HK-2 (cell line): ENCODE data around the gene TREH.
"Not testable (repeated sequence)": the region's sequence is repeated elsewhere in the genome, so short reads cannot be mapped to it uniquely, and the experiment has no call there.

Experiments used
- DNase-seq: peaks from one replicate; pipeline ENCODE4 v3.0.0-alpha.2; 2018; ENCODE audit not compliant: unreplicated experiment

TREH gene

DNA sequence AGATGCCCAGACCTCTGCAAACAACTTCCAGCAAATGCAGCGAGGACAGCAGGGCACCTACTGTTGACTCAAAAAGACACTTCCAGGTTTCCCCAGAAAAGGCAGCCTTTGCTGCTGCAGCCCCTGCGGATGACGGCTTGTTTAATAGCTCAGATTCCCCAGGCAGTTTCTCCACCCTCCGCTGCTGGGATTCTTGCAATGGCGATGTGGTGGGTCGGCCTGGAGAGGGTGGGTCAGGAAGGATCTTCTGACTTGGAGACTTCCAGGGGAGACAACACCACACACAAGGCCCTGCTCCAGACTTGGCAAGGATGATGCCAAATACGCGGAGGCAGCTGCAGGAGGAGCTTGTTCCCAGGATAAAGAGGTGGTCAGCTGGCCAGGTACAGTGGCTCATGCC is 17.9 kb upstream of the TREH start:
- no peak for DNase-seq

DNA sequence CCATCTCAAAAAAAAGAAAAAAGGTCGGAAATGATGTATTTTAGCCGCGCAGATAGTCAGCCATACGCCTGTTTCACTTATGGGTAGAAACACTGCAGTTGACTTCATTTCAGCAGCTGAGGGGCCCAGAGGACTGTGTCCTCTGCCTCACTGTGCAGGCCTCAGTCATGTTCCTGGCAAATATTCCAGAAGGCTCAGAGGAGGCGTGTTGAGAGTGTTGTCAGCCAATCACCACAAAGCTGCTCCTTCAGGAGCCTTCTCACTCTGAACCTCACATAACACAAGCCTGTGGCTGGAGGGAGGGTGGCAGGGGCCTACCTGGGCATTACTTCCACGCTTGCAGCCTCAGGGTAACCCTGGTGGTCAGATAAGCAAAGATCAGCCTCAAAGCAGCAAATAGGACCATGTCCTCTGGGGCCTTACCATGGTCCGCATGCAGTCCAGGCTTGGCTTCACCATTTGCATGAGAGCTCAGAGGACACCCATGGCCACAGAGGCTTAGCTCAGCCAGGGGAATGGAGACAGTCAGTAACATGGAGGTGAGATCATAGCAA is 17.3 kb upstream of the TREH start:
- no peak for DNase-seq

DNA sequence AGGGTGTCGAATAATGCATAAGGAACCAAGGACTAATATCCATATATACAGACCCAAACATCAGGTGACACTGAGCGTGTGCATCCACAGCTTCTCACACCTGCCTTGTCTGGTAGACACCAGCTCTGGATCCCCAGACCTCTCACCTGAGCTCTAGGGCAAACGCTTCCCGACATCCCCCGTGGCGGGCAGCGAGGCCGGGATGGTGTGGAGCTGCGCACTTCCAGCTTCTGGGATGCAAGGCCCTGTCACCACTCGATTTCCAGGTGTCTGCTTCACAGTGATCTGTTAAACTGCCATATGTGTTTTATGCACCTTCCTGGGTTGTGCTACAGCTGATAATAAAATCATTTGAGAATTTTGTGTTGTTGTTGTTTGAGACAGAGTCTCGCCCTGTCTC is 15.3 kb upstream of the TREH start:
- no peak for DNase-seq

DNA sequence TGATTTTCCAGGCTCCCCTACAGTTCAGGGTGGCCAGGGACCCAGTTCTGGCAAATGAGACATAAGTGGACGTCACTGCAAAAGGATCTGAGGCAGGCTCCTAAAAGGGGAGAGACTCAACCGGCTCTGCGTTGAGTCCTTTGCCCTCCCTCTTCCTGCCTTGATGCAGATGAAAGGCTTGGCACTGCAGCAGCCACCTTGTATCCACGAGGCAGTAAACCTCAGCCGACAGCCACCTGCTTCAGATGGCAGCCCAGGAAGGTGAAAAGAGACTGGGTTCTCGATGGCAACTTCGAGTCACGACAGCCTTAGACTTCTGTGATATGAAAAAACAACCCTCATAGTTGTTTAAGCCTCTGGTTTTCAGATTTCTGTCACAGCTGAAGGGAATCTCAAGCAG is 14.7 kb upstream of the TREH start:
- no peak for DNase-seq

DNA sequence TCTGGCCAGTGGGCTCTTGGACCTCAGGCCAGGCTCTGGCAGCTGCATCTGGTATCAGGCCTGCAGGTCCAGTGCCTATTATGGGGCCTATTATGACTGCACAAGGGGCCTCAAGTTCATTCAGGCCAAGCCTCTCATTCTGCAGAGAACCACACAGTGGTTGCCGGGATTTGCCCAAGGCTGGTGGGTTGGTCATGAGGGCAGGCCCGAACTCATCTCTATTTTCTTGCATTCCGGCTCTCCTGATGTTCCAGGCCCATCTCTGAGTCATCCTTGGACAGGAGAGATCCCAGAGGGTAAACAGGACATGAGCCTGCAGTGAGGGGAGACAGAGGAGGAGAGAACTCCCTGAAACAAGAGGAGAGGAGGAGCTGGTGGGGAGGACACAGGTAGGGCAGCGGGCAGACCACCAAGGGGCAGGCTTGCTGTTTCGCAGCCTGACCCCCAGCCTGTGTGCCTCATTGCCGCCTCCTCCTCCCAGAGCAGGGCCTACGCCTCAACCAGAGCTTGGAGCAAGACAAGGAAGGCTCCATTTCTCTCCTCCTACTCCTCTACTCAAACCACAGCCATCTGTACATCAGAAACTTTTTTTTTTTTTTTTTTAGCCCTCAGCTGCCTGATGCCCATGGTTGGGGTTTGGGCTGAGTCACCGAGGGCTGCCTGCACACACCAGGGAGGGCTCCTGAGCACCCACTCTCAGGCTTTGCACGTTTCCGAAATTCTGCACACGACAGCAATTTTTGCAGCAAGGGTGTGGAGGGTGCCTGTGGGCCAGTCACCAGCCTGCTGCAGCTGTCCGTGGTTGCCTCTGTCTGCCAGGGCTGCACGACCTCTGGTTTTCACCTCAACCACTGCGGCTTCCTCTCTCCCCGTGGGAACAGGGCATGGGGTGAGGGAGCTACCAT is 12.7 kb upstream of the TREH start:
- peak; percentile 21 for DNase-seq

DNA sequence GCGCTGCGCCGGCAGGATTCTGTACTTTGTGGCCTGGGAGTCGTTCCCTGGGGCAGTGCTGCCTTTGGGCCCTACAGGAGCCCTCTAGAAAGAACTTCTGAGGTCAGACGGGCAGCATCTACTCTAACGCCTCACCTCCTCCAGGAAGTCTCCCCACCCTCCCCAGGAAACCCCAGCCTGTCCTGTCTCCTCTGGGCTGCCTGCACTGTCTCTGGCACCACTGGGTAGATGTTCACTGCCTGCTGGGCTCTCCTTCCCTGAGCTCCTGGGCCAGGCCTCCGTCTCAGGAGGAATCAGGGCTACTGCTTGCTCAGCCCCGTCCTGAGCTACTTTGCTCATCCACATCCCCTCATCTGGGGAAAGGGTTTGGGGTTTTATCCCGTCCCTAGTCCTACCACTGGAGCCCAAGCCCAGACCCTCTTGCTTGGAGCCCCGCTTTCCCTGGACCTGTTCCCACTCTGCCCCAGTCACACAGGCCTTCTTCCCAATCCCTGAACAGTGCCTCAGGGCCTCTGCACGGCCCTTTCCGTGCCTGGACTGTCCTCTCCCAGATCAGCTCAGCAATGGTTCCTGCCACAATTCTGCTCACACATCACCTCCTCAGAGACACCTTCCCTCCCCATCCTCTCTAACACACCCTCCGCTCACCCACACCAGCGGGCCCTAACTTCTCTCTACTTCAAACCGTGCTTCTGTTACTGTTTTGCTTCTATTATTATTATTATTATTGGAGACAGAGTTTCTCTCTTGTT is 11.3 kb upstream of the TREH start:
- DNase-seq = no peak

DNA sequence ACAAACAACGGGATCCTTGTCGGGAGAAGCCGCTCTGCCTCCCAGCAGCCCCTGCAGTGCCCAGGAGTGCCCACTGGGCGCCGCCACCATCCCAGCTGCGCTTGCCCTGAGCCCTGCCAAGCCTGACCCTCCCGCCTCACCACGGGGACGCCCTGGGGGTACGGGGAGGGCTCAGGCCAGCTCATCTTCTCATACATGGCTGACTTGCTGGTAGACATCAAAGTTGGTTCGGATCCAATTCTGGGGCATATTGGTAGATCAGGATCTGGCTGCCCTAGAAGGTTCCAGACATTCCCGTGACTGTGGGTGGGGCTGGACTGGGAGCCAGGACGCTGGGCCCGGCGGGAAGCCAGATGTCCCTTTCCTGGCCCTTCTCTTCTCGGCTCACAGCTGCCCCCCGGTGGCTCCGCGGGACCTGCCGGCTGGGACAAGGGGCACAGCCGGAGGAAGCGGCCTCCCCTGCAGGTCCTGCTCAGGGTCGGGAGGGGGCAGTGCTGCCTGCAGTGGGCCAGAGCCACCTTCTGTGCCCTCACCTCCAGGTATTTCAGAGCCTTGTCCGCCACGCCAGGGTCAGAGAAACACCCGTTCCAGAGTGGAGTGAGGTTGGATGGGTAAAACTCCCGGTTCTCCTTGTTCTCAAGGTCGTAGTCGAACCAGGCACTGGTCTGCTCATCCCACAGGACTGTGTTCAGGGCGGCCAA is 10.6 kb upstream of the TREH start:
- DNase-seq = peak; percentile 84

DNA sequence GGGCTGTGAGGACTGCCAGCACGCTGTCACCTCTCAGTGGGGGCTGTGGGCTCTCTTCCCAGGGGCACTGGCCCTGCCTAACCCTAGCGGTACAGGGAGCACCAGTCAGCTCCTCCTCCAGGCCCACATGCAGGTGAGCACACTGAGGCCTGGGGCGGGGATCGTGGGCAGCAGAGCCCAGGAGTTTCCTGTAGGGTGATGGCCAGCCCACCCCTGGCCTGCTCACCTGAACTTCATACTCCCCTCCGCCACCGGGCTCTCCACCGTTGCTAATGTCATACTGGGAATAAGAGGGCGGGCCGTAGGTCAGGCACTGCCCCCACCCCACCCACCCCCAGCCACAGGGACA is 10.0 kb upstream of the TREH start:
- DNase-seq = no peak

DNA sequence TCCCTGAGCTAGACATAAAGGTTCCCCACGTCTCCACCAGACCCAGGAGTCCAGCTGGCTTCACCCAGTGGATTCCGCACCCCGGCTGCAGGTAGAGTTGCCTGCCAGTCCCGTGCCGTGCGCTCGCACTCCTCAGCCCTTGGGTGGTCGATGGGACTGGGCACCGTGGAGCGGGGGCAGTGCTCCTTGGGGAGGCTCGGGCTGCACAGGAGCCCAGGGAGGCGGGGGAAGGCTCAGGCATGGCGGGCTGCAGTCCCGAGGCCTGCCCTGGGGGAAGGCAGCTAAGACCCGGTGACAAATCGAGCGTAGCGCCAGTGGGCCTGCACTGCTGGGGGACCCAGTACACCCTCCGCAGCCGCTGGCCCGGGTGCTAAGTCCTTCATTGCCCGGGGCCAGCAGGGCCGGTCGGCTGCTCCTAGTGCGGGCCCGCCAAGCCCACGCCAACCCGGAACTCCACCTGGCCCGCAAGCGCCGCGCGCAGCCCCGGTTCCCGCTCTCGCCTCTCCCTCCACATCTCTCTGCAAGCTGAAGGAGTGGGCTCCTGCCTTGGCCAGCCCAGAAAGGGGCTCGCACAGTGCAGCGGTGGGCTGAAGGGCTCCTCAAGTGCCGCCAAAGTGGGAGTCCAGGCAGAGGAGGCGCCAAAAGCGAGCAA is 9.5 kb upstream of the TREH start:
- no peak for DNase-seq

DNA sequence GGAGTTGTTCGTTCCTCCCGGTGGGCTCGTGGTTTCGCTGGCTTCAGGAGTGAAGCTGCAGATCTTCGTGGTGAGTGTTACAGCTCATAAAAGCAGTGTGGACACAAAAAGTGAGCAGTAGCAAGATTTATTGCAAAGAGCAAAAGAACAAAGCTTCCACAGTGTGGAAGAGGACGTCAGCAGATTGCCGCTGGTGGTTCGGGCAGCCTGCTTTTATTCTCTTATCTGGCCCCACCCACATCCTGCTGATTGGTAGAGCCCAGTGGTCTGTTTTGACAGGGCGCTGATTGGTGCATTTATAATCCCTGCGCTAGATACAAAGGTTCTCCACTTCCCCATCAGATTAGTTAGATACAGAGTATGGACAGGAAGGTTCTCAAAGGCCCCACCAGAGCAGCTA is 8.9 kb upstream of the TREH start:
- not testable (repeated sequence) for DNase-seq

DNA sequence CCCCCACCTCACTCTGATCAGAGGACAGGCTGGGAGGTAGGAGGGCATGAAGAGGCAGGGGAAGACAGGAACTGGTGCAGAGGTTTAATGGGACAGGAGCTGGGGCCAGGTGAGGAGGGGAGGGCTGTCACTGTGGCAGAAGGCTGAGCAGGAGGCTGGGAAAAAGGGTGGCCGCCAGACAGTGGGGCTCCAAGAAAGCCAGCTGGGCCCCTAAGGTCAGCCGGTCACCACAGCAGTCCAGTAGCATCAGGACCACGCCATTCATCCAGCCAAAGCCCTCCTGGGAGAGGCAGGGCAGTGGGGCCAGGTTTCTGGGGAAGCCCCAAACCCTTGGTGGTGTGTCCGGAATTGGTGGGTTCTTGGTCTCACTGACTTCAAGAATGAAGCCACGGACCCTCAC is 8.5 kb upstream of the TREH start:
- no peak for DNase-seq

DNA sequence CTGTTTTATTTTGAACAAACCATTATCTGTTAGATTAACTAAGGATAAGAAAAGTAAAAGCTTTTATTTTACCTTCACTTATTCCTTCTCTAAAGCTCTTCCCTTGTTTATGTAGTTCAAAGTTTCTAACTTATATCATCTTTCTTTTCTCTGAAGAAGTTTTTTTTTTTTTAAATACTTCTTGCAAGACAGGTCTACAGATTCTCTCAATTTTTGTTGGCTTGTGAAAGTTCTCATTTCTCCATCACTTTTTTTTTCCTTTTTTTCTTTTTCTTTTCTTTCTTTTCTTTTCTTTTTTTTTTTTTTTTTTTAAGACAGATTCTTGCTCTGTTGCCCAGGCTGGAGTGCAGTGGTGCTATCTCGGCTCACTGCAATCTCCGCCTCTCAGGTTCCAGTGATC is 4.7 kb upstream of the TREH start:
- no peak for DNase-seq

DNA sequence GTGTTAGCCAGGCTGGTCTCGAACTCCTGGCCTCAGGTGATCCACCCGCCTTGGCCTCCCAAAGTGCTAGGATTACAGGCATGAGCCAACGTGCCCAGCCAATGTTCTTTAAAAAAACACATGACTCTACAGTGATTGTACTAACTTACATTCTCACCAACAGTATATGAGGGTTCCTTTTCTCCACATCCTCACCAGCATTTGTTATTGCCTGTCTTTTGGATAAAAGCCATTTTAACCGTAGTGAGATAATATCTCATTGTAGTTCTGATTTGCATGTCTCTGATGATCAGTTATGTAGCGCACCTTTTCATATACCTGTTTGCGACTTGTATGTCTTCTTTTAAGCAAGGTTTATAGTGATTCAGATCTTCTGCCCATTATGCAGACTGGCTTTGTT is 3.5 kb upstream of the TREH start:
- DNase-seq = not testable (repeated sequence)

DNA sequence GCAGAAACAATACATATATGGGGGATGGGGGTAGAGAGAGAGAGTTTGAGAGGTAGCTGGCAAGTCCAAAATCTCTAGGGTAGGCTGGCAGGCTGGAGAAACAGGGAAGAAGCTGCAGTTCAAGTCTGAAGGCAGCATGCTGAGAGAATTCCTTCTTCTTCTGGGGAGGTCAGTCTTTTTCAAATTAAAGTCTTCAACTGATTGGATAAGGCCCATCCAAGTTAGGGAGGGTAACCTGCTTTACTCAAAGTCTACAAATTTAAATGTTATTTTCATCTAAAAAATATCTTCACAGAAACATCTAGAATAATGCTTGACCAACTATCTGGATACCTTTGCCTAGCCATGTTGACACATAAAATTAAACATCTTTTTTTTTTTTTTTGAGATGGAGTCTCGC is 2.9 kb upstream of the TREH start:
- no peak for DNase-seq

DNA sequence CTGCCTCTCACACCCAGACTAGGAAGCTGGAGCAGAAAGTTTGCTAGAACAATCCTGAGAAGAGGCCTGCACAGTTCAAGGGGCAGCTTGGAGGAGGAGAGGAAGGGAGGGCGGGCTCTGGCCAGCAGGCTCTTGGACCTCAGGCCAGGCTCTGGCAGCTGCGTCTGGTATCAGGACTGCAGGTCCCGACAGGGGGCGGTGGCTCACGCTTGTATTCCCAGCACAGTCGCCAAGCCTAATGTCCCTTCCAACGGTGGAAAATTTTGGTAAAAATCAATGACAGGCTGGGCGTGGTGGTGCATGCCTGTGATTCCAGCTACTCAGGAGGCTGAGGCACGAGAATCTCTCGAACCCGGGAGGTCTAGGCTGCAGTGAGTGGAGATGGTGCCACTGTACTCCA is 542 bp downstream of the TREH start:
- DNase-seq = not testable (repeated sequence)

DNA sequence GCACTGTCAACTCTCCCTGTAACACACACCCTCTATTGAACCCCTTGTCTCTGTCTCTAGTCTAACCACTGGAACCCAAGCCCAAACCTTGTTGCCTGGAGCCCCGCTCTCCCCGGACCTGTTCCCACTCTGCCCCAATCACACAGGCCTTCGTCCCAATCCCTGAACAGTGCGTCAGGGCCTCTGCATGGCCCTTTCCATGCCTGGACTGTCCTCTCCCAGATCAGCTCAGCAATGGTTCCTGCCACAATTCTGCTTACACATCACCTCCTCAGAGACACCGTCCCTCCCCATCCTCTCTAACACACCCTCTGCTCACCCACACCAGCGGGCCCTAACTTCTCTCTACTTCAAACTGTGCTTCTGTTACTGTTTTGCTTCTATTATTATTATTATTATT is 1.5 kb downstream of the TREH start:
- DNase-seq = no peak

DNA sequence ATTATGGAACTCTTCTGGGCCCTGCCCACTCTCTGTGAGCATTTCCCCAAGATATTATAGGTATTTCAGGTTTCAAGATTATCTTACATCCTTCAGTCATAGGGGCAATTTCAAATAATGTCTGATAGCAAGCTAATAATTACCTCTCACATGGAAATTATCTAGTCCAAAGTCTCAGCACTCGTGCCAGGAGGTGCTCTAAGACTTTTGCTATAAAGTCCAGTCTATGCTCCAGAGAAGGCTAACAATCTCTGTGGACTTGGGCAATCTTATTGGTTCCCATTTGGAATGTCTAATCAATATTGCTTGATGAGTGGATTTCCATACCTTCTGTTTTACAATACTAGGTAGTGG is 5.4 kb downstream of the TREH start:
- no peak for DNase-seq

DNA sequence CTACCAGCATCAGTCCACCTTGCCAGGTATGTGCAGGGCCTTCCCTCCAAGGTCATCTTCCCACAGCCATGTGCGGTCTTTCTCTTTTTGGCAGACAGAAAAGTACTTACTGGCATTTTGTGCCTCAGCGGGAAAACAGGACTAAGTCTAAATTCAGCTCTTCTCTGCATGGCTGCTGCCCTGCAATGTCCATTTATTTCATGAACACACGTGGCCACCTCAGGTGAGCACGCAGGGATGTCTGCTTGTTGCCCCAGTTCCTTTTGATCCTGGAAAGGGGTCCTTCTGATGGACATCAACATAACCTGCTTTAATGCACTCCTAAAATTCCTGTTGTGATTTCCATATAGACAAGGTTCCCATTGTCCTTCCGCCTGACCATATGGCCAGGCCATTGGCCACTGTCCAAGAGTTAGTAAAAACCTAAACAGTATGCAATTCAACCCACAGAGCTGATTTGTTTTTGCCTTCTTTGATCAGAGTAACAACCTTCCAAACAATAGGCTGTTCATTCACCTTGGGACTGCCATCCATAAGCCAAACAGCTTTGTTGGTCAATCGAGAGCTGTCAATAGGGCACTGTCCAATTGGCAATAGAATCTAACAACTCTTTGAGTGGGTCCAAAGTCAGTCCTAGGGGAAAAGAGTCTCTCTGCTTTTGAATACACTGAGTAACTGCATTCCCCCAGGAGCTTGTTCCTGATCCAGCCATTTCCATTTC is 5.9 kb downstream of the TREH start:
- no peak for DNase-seq

DNA sequence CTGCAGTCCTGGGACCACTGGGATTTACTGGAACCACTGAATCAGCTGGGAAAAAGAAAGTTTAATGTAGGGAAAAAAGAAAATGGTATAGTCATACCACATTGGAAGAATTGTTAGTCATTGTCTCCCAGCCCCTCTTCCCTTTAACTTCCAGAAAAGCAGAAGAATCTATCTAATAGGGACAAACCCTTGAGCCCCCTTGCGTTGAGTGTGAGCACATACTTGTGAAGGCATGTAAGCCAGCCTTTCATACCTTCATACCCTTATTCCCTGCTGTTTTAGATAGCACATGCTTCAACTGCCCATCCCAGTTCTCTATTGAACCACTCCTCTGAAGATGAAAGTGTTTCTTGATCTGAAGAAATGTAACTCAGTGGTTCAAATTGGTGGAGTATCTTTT is 6.6 kb downstream of the TREH start:
- no peak for DNase-seq

DNA sequence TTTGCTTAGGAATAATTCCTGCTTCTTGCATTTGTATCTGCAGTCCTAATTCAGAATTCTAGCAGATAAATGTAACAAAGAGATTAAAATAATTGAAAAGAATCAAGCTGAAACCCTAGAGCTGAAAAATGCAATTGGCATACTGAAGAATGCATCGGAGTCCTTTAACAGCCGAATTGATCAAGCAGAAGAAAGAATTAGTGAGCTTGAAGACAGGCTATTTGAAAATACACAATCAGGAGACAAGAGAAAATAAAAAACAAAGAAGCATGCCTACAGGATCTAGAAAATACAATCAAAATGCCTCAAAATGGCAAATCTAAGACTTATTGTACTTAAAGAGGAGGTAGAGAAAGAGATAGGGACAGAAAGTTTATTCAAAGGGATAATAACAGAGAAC is 8.2 kb downstream of the TREH start:
- no peak for DNase-seq

DNA sequence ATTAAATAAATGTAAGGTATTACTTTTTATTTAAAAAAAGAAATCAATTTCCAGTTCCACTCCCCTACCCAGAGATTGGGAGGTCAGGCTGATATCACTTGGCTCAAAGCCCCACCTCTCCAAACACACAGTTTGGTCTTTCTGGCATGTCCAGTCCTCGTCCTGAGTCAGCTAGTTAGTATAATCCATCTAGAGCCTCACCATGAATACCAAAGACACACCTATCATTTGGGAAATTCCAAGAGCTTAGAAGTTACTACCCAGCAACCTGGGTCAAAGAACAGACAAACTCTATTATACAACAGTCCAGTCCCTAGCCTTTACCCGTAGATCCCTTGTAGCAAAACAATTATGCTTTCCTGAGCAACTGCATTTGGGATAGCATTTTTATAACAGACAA is 9.4 kb downstream of the TREH start:
- no peak for DNase-seq
